VCaP (cell line): ENCODE measurements around the gene STAC.

ENCODE experiments used
- H3K27ac ChIP-seq: fragments of 450-650 bp; 2 replicates; pipeline ENCODE4 v1.5.1; 2017
- CTCF ChIP-seq: fragments of 450-650 bp; conservative IDR thresholded peaks from 2 replicates; pipeline ENCODE4 v1.5.1; 2017; ENCODE audit warnings: mild to moderate bottlenecking, moderate library complexity

STAC gene

GRCh38 chr3:36520241-36521006, 140.1 kb downstream of the STAC start:
- TF ChIP-seq CTCF, result no peak
- H3K27ac ChIP-seq, result no peak overlapping the region

- TF ChIP-seq CTCF, result no peak
- H3K27ac ChIP-seq, result no peak overlapping the region
Observed at GRCh38 chr3:36521007-36521379, 140.7 kb downstream of the STAC start.

- H3K27ac ChIP-seq, result no peak overlapping the region
Observed at GRCh38 chr3:36524560-36524959, 144.3 kb downstream of the STAC start.

GRCh38 chr3:36525115-36525801, 145.0 kb downstream of the STAC start:
- no peak for TF ChIP-seq CTCF
- H3K27ac ChIP-seq, result no peak overlapping the region

More at GRCh38 chr3:36524560-36524959, 144.3 kb downstream of the STAC start:
- TF ChIP-seq CTCF, result no peak

GRCh38 chr3:36538136-36538749, 157.9 kb downstream of the STAC start:
- no peak for TF ChIP-seq CTCF
- H3K27ac ChIP-seq, result no peak overlapping the region

- peak; percentile 99 for TF ChIP-seq CTCF
- H3K27ac ChIP-seq, result no peak overlapping the region
Observed at GRCh38 chr3:36540888-36541518, 160.7 kb downstream of the STAC start.

- no peak for TF ChIP-seq CTCF
- no peak overlapping the region for H3K27ac ChIP-seq
Observed at GRCh38 chr3:36542186-36542585, 161.9 kb downstream of the STAC start.
